GM18907 (cell line): ENCODE measurements around the gene IL19.
A peak's percentile ranks its signal among the peaks of the same experiment; 100 is the strongest.

ENCODE experiments used
- ATAC-seq: cut with Tn5 transposase; IDR thresholded peaks from one replicate; pipeline ENCODE4 v1.9.1; 2021; ENCODE audit warnings: mild to moderate bottlenecking, moderate library complexity; ENCODE audit not compliant: unreplicated experiment

Gene IL19

GRCh38 chr1:206797534-206798383 lies 27.2 kb downstream of the IL19 start:
- no peak for ATAC-seq

GRCh38 chr1:206798384-206798996 lies 27.9 kb downstream of the IL19 start:
- no peak for ATAC-seq

DNA sequence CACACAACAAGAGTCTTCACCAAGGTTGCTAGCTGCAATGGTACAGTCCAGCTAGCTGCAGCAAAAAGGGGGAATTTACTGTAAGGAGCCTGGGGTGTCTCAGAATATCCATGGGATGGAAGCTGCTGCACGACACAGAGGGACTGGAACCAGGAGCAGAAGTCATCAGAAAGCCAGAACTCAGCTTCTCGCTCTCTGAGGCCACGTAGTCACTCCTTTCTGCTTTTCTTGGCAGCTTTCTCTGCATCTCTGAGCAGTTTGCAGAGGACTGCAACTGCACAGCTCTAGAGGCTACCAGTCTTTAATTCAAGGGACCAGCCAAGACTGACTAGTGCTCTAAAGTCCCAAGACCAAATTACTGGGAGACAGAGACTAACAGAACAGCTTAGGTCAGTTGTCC lies 28.7 kb downstream of the IL19 start:
- no peak for ATAC-seq

DNA sequence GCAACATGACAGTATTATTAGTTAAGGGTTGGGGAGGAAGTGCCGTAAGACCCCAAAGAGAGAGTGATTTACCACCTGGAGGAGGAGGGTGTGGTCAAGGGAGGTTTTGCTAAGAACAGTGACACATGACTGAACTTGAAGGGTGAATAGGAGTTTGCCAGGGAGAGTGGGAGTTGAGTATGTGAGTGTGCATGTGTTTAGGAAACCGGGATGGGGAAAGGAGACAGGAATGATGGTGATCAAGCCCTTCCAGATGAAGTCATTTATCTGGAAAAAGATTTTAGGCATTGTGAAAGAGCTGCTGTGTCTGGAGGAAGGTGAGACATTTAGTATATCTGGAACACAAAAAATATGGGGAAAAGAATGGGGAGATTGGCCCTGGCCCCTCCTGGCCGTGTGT lies 29.8 kb downstream of the IL19 start:
- ATAC-seq, result no peak

GRCh38 chr1:206800891-206801290 lies 30.3 kb downstream of the IL19 start:
- no peak for ATAC-seq

GRCh38 chr1:206801467-206801866 lies 30.9 kb downstream of the IL19 start:
- no peak for ATAC-seq

- ATAC-seq, result no peak
These were observed 31.8 kb downstream of the IL19 start for GRCh38 chr1:206802401-206802800.

DNA sequence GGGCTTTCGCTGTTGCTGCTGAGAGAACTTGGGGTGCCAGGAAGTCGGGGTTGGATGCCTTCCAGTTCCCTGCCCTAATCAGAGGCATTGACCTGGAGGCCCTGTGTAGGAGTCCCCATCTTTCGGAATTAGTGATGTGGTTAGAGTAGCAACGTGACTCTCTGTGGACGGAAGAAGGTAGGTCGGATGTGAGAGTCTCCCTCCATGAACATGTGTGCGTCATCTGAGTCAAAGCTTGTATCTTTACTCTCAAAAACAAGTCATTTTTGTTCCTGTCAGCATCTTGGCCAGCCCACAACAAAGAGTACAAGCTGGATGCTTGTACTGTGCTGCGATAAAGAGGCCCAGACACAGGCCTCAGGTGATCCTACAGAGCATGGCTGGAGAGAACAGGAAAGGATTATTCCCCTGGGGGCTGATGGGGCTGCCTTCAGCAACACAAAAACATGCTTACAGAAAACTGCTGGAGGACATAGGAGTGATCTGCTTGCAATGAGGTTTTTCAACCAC lies 32.7 kb downstream of the IL19 start:
- ATAC-seq, result peak; percentile 95

GRCh38 chr1:206804156-206804737 lies 33.7 kb downstream of the IL19 start:
- ATAC-seq, result no peak

DNA sequence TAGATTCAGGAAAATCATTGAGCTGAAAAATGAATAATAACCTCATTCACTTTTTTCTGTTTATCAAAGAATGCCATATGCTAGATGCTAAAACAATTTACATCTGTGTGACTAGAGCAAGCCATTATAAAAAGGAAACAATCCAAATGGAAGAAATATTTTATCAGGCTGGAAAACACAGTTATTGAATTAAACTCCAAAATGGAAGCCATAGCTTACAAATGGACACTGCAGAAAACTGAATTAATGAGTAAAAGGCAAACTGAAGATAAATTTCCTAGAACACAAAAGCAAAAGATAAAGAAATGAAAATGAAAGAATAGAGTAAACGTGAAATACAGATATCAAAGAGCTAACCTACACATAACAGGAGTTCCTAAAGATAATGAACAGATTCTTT lies 34.8 kb downstream of the IL19 start:
- no peak for ATAC-seq

DNA sequence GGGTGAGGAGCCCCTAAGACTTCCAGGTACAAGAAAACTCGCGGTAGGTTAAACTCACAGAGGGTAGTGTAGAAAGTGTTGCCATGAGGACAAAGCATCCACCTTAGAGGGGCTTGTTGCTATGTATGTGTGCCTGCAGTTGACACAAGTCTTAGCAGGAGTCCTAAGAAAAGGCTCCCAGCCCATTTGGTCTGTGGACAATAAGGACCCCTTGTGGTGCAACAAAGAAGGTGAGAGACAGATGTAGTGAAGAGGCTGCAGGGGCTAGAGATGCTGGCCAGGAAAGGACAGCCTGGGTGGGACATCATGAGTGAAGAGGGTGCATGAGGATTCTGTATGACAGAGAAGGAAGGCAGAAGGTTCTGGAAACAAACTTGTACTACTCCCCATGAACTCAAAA lies 38.0 kb downstream of the IL19 start:
- ATAC-seq, result peak; percentile 54

GRCh38 chr1:206809504-206810084 lies 39.0 kb downstream of the IL19 start:
- ATAC-seq, result no peak

GRCh38 chr1:206812471-206812870 lies 41.9 kb downstream of the IL19 start:
- ATAC-seq, result no peak

DNA sequence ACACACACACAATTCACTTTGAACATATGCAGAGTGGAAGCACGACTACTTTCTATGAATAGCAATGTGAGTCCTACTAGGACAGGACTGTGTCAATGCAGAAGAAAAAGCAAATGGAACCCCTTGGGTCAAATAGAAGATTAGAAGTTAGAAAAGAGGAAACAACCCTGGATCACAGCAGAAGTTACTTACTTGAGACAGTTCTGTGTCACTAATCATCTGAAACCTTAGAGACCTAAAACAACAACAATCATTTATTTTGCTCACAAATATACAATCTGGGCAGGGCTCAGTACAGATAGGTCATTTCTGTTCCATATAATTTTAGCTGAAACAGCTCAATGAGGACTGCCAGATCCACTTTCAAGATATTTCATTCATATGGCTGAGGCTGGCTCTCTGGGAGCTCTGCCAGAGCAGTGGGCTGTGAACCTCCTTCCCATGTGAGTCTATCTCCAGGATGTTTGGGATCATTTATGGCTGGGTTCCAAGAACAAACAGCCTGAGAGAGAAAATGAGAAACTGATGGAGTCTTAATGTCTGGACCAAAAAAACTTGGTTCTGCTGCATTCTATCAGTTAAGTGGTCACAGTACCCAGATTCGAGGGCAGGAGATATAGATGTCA lies 44.3 kb downstream of the IL19 start:
- no peak for ATAC-seq

DNA sequence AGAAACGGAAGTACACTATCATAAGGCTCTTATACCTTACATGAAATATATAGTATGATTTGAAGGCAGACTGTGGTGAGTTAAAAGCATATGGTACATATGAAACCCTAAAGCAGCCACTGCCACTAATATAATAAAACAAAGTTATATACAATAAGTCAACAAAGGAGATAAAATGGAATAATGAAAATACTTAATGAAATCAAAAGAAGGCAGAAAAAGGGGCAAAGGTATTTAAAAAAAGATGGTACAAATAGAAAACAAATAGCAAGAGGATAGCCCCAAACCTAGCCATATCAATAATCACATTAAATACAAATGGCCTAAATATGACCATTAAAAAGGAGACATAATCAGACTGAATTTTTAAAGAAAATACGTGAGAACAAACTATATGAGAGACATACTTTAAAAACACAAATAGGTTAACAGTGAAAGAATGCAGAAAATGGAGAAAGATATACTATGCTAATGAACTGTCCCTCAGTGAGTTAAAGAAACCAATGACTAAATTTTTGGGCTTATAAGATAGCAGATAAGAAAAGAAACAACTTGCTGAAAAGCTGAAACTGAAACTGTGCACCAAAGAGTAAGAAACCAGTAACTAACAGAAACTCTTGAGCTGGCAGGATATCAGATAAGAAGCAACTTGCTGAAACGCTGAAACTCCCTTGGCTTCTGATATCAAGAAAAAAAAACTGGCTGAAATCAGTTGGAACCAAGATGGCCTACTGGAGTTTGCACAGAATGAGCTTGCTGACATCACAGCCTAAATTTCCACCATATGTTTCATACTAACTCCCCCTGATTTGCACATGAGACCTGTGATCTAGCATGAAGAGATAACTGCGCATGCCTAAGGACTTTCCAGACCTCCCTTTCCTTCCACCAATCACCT lies 46.1 kb downstream of the IL19 start:
- ATAC-seq, result peak; percentile 79

DNA sequence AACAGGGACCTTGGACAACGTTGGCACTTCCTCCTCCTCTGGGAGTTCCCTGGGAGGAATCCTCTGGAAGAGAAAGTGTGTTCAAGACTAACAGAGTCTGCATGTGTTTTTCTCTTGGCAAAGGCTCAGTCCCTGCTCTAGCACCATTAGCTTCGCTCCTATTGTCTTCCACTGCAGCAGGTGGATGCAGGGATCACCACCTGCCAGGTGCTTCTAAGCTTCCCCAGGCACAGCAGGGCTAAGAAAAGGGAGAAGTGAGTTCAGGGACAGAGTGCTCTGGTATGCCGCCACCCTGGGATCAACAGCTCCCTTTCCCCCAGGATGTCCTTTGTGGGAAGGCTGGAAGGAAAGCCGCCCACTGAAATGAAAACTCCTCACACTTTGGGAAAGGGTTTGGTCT lies 50.9 kb downstream of the IL19 start:
- no peak for ATAC-seq

DNA sequence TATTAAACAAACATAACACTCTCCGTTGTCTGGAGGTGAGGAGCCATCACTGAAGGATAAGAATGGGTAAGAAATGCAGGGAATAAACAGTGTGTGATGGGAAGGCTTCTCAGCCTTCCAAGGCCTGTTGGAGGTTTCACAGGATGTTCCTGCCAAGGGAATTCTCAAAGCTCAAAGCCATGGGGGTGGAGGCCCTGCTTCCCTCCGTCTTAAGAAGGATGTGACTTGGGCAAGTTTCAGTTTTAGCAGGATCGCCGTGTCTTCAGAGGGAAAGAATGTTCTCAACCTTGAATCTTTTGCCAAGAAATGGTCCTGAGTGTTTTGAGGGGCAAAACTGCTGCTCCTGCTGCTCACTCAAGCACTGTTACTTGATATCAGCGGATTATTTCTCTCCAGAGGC lies 53.2 kb downstream of the IL19 start:
- ATAC-seq, result no peak

DNA sequence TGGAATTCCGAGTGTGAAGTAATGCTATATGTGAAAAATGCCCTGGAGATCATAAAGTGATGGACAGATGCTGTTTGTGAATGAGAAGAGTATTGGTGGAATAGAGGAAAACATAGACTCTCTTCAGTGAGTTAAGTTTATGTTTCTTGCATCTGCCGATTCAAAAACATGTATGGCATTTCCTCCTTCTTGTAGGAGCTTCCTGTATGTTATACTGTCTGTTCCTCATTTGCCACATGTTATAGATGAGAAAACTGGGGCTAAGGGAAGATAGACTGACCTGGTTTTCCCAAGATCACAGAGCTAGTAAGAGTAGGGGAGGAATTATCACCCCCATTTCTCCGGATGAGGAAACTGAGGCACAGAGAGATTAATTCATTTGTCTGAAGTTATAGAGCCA lies 53.8 kb downstream of the IL19 start:
- ATAC-seq, result no peak

GRCh38 chr1:206826394-206826793 lies 55.8 kb downstream of the IL19 start:
- no peak for ATAC-seq

DNA sequence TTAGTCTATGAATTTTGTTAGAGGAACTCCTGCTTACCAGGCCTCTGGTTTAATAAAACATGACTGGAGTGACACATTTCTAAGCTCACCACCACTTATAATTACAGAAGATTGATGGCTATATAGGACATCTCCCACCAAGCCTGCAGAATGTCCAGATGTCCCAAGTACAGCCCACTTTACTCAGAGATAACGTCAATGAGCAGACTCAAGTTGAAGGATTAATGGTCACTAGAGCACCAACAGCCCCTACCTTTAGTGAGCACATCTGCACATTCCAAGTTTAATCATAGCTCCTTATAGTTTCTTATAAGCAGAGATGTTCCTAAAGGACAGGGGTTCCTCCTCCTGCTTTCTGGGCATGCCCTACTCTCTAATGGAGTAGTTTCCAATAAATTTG lies 57.5 kb downstream of the IL19 start:
- no peak for ATAC-seq
